Stimulated activated CD8-positive, alpha-beta memory T cell treated with anti-CD3 and anti-CD28 coated beads, Interleukin-2, amount 100 ng/mL, for 48 hours (primary cell): ENCODE measurements around the gene RAET1G.
"Not testable (repeated sequence)": the region's sequence is repeated elsewhere in the genome, so short reads cannot be mapped to it uniquely, and the experiment has no call there.

ENCODE experiments used
- DNase-seq, 2 donors: peaks; one replicate each; pipeline ENCODE4 v3.0.0-alpha.2; 2020; ENCODE audit warnings: low read depth in 2 of 2

Gene RAET1G

DNA sequence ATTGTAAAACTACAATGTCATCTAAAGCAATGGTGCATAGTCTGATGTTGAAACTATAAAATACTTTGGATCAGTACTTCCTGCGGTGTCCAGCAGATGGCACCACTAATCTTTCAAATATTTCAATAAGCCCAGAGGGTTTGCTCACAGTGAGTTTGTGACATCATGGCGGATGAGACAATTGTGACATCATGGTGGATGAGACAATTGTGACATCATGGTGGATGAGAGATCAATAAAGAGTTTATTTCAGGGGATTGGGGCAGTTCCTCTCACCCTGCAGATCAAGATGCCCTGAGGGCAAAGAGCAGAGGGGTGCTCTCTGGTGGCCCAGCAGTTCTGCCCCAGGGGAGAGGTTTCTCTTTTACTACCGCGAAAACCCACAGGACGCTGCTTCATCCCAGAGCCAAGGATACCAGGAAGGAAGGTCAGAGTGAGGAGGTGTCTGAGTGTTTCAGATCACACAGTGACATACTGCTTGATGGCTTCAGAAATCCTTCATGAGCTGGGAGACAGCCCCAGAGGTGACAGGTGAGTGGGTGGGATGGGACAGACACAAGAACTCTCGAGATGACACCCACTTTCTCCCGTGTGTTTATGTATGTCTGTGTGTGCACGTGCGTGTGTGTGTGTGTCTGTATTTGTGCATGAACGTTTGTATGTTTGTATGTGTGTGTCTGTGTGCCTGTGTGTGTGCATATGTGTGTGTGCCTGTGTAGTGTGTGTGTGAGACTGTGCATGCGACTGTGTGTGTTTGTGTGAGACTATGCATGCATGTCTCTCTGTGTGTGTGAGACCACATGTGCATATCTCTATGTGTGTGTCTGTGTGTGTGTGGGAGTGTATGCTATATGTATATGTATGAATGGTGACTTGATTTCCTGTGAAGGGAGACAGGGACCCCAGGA, 11.6 kb upstream of the RAET1G start:
- DNase-seq, result peak in 1 of 2 donors; percentile 50

- DNase-seq, result no peak
Measured at GRCh38 chr6:149933461-149933860, 10.5 kb upstream of the RAET1G start.

DNA sequence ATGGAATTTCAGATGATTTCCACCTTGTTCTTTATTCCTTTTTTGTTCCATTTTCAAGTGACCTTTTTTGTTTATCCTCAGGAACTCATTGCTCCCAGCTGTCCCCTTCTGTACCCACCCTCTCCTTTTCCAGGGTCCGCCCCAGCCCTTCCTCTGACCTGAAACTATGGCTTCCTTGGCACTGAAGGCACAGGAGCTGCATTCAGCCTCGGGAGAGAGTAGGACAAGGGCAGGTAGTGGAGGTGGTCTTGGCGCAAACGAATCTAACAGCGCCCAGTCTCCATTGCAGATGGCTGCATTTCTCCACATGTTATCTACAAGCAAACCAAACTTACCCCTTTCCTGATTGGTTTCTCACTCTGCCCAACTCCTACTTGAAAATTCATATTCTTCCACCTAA, 10.1 kb upstream of the RAET1G start:
- no peak for DNase-seq

DNA sequence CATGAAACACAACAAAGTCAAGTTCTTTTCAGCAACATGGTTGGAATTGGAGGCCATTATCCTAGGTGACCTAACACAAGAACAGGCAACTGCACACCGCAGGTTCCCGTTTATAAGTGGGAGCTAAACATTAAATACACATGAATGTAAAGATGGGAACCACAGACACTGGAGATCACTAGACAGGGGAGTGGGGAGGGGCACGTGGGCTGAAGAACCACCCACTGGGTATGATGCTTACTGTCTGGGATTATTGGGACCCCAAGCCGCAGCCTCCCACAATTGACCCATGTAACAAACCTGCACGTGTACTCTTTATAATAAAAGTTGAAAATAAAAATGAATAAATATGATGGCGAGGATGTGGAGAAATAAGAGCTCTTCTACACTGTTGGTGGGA, 8.6 kb upstream of the RAET1G start:
- DNase-seq, result no peak

DNA sequence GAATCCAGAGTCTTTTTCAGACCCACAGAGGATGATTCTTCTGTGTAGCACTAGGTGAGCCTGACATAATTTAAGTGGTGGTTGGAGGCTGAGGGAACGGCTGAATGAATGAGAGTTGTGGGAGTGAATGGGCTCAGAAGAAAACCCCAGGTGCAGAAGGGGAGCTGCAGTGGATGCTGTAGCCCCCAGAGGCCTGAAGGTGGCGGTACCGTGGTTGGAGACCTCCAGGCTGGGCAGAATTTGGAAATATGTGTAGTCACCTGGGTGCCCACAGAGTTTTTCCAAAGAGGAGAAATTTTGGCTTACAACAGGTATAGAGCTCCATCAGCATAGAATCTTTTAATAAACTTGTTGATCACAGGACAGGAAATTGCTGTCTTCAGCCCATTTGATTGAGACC, 6.5 kb upstream of the RAET1G start:
- DNase-seq, result no peak

GRCh38 chr6:149927025-149927424, 4.1 kb upstream of the RAET1G start:
- DNase-seq, result not testable (repeated sequence)

- peak; percentile 73 to 78 for DNase-seq
Measured at GRCh38 chr6:149925974-149926777, 3.3 kb upstream of the RAET1G start.

DNA sequence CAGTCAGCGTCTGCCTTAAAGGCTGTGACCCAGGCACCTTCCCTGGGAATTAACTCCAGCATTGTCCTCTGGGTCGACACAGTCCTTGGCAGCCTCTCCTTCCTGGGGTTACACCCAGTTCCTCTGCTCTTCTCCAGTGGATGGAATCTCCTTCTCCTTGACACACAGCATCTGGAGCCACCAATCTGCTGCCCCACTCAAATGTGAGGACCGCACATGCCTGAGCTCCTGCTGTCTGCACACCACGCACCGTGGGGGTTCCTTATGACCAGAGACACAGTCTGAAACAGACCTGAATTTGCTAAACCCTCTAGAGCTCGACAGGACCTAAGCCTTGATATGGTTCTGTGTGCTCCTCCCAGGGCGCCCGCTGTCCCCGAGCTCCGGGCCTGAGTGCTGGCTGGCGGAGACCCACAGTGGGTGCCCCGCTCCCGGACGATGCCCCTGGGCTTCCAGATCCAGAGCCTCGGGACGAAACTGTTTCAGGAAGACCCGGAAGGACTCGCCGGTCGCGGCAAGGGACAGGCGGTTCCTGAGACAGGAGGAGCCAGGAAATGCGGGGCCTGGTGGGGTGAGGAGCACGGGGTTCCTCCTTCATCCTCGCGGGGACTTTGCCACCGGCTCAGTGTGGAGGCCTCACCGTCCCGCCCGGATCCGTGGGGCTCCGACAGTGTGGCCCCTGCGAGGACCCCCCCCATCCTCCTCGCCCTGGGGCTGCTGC, 2.5 kb upstream of the RAET1G start:
- no peak for DNase-seq

GRCh38 chr6:149924933-149925252, 2.0 kb upstream of the RAET1G start:
- no peak for DNase-seq

GRCh38 chr6:149924206-149924932, 1.4 kb upstream of the RAET1G start:
- no peak for DNase-seq

DNA sequence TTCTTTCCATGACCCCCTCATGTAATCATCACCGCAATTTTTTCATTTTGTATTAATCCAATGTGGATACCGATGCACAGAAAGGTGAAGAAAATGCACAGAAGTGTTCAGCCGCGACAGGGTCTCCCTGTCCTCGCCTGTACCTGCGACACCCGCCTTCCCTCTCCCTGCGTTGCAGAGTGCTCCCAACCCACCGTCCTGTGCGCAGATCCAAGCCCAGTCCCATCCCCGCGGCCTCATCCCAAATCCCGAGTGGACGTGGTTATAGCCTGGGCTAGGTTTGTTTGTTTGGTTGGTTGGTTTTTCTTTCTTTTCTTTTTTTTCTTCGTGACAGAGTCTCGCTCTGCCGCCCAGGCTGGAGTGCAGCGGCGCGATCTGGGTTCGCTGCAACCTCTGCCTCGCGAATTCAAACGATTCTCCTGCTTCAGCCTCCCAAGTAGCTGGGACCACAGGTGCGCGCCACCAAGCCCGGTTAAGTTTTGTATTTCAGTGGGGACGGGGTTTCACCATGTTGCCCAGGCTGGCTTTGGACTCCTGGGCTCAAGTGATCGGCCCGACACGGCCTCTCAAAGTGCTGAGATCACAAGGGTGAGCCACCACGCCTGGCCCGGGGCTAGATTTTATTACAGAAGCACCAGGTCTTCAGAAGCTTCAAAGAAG, 536 bp upstream of the RAET1G start:
- no peak for DNase-seq

DNA sequence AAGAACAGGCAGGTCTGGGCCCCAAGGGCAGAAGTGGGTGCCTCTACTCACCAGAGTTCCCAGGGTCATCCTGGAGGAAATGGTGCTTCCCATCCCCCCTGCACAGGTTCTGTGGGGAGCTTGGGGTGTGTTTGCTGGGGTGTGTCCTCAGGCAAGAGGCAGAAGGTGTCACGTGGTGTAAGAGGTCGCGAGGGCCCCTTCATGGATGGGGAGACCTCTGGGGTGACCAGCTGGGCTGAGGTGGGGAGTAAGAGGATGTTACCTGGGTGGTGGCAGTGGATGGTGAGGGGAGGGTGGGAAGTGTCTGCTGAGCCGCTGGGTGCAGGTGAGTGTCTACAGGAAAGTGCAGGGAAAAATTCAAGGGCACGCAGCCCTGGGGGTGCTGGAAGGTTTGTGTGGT, 830 bp downstream of the RAET1G start:
- not testable (repeated sequence) for DNase-seq

- no peak for DNase-seq
Measured at GRCh38 chr6:149921361-149921760, 1.6 kb downstream of the RAET1G start.

- DNase-seq, result no peak
Measured at GRCh38 chr6:149919834-149920225, 3.1 kb downstream of the RAET1G start.

- not testable (repeated sequence) for DNase-seq
Measured at GRCh38 chr6:149919126-149919833, 3.6 kb downstream of the RAET1G start.

GRCh38 chr6:149918151-149918905, 4.6 kb downstream of the RAET1G start:
- DNase-seq, result no peak

GRCh38 chr6:149917679-149918078, 5.2 kb downstream of the RAET1G start:
- no peak for DNase-seq

DNA sequence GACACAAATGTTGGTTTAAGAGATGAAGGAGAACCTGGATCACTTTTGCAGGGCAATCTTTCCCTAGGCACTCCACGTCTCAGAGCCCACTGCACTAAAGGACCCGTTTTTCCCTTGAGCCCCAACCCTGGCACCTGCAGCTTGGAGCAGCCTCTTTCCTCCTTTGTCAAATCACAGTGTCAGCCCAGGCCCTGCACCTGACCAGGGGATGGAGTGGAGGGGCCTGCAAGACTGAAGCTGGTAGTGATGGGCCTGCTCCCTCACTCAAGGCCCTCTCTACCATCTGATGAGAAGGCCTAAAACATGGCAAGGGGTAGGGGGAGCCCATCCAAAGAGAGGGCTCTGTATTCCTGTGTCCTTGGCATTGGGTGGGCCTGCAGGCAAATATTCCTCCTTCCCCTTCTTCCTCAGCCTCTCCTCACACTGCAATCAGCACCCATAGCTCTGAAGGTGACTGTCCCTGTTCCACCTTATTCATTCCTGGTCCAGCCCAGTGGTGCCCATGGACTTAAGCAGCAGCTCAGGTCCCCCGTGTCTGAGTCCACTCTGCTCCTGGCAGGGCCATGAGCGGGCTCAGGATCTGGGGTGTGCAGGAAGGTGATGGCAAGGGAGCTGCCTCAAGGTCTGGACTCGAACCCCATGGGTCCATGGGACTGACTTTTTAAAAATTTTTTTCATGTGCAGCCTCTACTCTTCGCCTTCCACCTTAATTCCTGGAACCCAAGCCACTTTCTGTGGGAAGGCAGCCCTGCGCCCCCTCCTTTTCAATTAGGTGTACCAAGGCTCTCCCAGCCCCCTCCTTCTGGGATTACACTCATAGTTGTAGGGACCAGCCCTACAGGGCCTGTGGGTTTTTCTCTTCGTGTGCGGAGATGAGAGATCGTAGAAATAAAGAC, 6.7 kb downstream of the RAET1G start:
- no peak for DNase-seq
